Activated T-cell treated with anti-CD3 and anti-CD28 coated beads, Interleukin-2, amount 50 U/mL, for 72 hours (primary cell): ENCODE measurements around the gene TNFAIP2. TPM values are rescaled to one million over a fixed set of nuclear protein-coding genes. Genes with fewer than 3 reads are reported as not detected.
"Not testable (repeated sequence)": the region's sequence is repeated elsewhere in the genome, so short reads cannot be mapped to it uniquely, and the experiment has no call there.

Experiments used
- ATAC-seq, 2 donors: fragments of 150-1000 bp; cut with Tn5 transposase; replicated peaks in 1 of 2; 2 replicates each; pipeline ENCODE4 v1.10.0; 2021; ENCODE audit warnings: moderate library complexity in 2 of 2, mild to moderate bottlenecking in 1 of 2
- DNase-seq, 2 donors: peaks; one replicate each; pipeline ENCODE4 v3.0.0; 2021 to 2022; ENCODE audit warnings: mixed read lengths in 1 of 2
- H3K27ac Mint-ChIP-seq: one replicate; pipeline ENCODE4 v1.8.0; 2022; ENCODE audit warnings: mild to moderate bottlenecking, moderate library complexity, mixed read lengths
- H3K27me3 Mint-ChIP-seq: one replicate; pipeline ENCODE4 v1.8.0; 2022; ENCODE audit warnings: low read depth, mixed read lengths
- H3K36me3 Mint-ChIP-seq, 2 donors: one replicate each; pipeline ENCODE4 v1.8.0; 2022; ENCODE audit warnings: mixed read lengths in 2 of 2, mild to moderate bottlenecking in 1 of 2; ENCODE audit not compliant: insufficient read depth in 2 of 2
- H3K4me1 Mint-ChIP-seq: one replicate; pipeline ENCODE4 v1.8.0; 2022; ENCODE audit warnings: low read depth, mixed read lengths
- H3K4me3 Mint-ChIP-seq, 2 donors: one replicate each; pipeline ENCODE4 v1.8.0; 2022; ENCODE audit warnings: mild to moderate bottlenecking in 2 of 2, mixed read lengths in 2 of 2, moderate library complexity in 2 of 2
- H3K9me3 Mint-ChIP-seq, 2 donors: one replicate each; pipeline ENCODE4 v1.8.0; 2022; ENCODE audit warnings: mixed read lengths in 2 of 2
- total RNA-seq, 2 donors: library from RNA; stranded (reverse); gene quantifications; one replicate each; pipeline ENCODE4 v1.2.3, GENCODE V29; 2022

TNFAIP2 gene
- total RNA-seq, 2 donors from 2014 or later, result 8.8 to 12.2 TPM

DNA sequence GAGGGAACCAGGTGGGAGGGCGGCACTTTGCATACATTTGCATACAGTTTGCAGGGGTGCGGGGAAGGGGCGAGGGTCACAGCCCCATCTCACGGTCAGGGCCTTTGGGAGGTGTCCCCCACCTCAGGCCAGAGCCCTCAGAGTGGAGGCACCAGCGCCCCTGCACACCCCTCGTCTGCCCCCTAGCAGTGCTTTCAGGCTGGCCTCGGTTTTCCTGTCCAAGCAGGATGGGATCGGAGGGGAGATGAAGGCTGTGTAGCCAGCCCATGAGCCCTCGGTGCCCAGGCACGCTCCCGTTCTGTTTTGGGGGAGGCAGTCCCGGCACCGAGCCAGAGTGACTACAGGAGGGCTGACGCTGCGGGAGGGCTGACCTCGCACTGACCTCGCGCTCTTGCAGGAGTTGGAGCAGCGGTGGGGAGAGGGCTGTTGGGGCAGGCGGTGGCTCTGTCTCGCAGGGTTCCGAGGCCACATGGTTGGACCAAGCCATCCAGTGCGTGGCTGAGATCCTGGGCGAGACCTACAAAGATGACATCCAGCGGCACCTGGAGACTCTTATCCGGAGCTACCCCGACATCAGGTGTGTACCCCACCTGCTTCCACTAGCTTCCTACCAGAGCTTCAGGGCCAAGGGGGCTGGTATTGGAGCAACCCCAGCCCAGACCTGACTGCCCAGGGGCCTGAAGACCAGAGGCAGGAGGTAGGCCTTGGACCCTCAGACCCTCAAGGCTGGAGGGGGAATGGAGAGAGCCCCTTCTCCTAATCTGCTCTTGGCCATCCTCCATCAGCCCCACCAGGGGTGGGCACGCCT is 15.1 kb upstream of the TNFAIP2 start:
- Mint-ChIP-seq H3K27me3 (peaks cover 19% of the 10 kb centered on the region), H3K4me3 (no peak overlapping the region), H3K36me3 (no peaks in the 10 kb centered on the region), H3K4me1 (peaks cover 15% of the 10 kb centered on the region), H3K9me3 (no peaks in the 10 kb centered on the region), H3K27ac (no peak overlapping the region)
- no peak for ATAC-seq
- DNase-seq, result no peak

DNA sequence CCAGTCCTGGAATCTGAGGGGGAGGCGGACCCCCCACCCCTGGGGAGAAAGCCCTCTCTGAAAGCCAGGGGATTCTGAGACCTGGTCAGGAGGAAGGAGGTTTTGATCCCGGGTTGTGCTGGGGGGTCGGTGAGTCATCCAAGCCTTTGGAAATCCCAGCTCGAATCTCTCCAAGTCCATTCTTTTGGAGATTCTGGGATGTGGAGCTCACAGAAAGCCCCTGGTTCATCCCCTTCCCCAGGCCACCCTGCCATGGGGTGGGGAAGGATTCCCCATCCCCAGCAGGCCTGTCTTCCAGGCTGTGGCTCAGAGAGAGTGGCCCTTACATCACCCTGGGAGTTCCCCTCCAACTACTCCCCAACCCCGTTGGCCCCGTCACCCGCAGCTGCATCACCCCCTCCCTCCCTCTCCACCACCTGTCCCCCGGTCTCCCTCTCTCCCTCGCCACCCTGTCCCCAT is 14.5 kb upstream of the TNFAIP2 start:
- peak; percentile 69 to 73 for DNase-seq
- Mint-ChIP-seq H3K27me3 (peaks cover 14% of the 10 kb centered on the region), H3K4me1 (peaks cover 15% of the 10 kb centered on the region), H3K9me3 (no peaks in the 10 kb centered on the region), H3K36me3 (no peaks in the 10 kb centered on the region), H3K4me3 (peak overlapping the region in 1 of 2 donors; percentile 44), H3K27ac (no peak overlapping the region)
- ATAC-seq, result peak; percentile 68 to 78

DNA sequence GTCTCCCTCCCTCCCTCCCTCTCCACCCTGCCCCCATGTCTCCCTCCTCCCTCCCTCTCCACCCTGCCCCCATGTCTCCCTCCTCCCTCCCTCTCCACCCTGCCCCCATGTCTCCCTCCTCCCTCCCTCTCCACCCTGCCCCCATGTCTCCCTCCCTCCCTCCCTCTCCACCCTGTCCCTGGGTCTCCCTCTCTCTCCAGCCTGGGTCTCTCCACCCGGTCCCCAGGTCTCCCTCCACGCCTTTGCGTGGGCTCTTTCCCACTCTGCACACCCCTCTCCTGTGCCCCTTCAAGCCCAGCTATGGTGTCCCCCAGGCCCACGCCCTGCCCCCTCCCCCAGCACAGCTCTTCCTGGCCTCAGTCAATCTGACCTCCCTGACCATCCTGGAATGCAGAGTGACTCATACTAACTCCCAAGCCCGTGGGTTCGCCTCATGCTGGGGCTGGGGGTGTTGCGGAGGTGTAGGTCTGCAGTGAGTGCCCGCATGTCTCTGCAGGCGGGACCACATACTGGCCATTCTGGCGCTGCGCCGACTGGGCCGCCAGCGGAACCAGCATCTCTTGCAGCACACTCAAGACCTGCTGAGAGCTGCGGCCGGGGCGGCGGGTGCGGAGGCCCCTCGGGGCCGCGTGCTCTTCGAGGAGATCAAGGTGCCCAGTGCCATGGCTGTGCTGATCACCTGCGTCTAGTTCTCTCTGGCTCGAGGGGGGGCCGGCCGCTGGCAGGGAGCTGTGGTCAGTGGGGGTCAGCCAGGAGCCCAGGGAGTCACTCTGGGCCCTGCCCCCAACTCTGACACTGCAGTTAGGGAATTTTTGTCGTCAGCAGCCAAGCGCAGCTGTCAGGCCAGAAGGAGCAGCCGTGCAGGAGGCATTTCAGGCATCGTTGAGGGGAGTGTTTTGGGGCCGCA is 13.5 kb upstream of the TNFAIP2 start:
- DNase-seq, result no peak
- Mint-ChIP-seq H3K9me3 (no peaks in the 10 kb centered on the region), H3K27ac (no peak overlapping the region), H3K27me3 (peaks cover 12% of the 10 kb centered on the region), H3K4me1 (peaks cover 19% of the 10 kb centered on the region), H3K36me3 (no peaks in the 10 kb centered on the region), H3K4me3 (no peak overlapping the region)
- no peak for ATAC-seq

DNA sequence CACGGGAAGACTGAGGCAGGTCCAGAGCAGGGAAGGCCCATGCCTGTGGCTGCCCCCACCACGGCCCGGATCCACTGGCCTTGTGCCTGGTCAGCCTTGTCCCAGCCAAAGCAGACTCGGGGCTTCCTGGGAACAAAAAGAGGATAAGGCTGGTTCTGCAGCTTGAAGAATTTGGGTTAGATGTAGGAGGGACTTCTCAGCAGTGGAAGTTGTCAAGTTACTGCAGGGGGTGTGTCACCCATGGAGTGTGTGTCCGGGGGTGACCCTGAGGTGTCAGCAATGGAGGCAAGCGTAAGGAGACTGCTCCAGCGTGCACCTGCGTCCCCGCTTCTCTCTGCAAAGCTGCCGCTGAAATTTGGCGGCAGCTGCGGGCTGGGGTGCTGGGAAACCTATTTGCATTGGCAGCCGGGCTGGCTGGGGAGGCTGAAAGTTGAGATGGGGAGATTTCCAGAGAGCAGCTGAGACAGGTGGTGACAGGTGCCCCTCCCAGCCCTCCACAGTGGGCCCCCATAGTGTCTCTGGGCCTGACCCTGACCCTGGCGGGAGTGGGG is 12.5 kb upstream of the TNFAIP2 start:
- Mint-ChIP-seq H3K36me3 (no peaks in the 10 kb centered on the region), H3K27me3 (peaks cover 2% of the 10 kb centered on the region), H3K27ac (peak overlapping the region; percentile 63), H3K4me3 (no peak overlapping the region), H3K9me3 (no peaks in the 10 kb centered on the region), H3K4me1 (peaks cover 14% of the 10 kb centered on the region)
- ATAC-seq (no peak), DNase-seq (no peak)

DNA sequence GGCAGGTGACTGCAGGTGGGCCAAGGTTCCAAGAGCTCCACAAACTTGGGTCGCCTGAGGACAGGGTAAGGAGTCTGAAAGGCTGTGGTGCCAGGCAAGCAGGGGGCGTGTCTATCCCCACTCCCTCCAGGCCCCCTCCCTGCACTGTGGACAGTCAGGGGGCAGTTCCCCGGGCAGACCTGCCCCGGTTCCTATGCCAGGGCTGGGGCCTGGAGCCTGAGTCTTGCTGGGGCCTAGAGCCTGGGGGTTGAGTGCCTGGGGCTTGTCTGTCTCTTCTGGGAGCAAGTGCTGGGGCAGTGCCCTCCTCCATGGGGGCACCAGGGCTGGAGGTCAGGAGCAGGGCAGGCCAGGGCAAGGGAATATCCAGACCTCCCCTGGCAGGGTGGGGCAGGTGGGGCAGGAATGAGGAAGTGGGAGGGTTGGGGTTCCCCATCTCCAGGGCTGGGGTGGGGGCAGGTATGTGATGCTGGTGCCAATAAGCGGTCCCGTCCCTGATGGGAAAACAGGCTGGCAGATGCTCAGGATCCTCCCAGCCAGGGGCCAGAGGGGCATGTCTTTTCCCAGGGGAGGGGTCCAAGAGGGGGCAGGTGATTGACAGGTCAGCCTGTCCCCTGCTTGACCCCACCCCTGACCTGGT is 11.9 kb upstream of the TNFAIP2 start:
- Mint-ChIP-seq H3K4me3 (no peak overlapping the region), H3K9me3 (no peaks in the 10 kb centered on the region), H3K4me1 (peaks cover 14% of the 10 kb centered on the region), H3K27me3 (no peaks in the 10 kb centered on the region), H3K36me3 (no peaks in the 10 kb centered on the region), H3K27ac (no peak overlapping the region)
- no peak for DNase-seq
- ATAC-seq, result no peak

DNA sequence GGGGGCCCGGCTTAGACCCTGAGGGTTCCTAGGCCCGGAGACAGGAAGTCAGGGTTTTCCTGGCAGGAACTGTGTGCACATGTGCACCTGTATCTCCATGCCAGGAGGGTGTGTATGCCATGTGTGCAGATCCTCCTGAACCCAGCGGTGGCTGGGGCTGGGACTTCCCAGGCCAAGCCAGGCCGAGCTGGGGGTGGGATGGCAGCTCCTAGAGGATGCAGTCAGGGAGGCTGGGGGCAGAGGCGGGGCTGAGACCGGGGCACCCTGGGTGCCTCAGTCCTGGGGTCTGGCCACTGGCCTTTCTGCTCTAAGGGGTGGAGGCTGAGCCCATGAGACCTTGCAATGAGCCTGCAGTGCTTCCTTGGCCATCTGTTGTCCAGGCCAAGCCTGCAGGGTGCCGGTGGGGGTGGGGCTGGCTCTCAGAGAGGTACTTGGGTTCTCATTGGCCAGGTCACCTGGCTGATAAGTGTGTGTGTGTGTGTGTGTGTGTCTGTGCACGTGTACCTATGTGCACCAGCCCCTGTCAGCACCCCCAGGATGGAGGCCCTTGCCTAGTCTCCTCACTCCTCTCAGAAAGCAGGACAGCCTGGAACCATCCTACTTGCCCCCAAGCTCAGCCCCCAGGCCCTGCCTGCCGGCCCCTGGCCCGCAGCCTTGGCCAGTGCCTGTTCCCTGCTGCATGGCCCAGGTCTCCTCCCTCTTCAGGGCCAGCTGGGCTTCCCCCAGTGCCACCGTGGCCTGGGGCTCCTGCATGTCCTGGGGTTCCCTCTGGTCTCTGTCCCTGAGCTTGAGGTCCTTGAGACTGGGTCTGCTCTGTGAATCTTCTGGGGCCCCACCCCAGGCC is 10.6 kb upstream of the TNFAIP2 start:
- H3K4me3 Mint-ChIP-seq, result no peak overlapping the region
- no peaks in the 10 kb centered on the region for H3K27me3 Mint-ChIP-seq
- H3K27ac Mint-ChIP-seq, result no peak overlapping the region
- no peaks in the 10 kb centered on the region for H3K9me3 Mint-ChIP-seq
- DNase-seq, result no peak
- no peaks in the 10 kb centered on the region for H3K36me3 Mint-ChIP-seq
- no peak for ATAC-seq
- H3K4me1 Mint-ChIP-seq, result peaks cover 14% of the 10 kb centered on the region

DNA sequence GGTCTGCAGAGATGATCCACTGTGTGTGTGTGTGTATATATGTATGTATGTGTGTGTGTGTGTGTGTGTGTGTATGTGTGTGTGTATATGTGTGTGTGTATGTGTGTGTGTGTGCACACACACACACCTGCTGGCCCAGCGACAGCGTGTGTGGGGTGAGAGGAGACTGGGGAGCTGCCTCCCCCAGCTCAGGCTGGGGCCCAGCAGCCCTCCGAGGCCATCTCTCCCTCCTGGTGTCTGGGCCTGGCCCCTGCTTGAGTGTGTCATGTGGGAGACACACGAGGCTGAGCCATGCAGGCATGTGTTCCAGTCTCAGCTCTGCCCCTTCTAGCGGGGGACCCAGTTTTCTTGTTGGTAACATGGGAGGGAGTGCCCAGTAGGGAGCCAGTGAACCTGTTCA is 10.0 kb upstream of the TNFAIP2 start:
- H3K4me3 Mint-ChIP-seq, result no peak overlapping the region
- DNase-seq (no peak), ATAC-seq (no peak)
- H3K9me3 Mint-ChIP-seq, result no peaks in the 10 kb centered on the region
- peaks cover 14% of the 10 kb centered on the region for H3K4me1 Mint-ChIP-seq
- no peaks in the 10 kb centered on the region for H3K27me3 Mint-ChIP-seq
- H3K27ac Mint-ChIP-seq, result no peak overlapping the region
- no peaks in the 10 kb centered on the region for H3K36me3 Mint-ChIP-seq

DNA sequence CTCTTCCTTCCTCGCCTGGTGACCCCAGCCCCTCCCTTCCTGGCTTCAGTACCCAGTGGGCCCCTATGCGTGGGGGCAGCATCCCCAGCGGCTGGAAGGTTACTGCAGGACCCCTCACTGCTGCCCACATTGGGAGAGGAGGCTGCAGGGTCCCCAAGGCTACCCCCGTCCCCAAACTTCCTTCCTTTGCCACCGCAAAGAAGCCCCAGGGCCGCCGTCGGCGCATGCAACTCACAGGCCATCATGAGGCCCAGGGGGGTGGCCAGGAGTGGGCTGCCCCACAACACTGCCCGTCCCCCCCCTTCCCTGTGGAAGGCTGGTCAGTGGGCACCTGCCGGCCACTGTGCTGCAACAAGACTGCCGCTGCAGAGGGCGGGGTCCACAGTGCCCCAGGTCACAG is 9.5 kb upstream of the TNFAIP2 start:
- H3K27me3 Mint-ChIP-seq, result no peaks in the 10 kb centered on the region
- no peak overlapping the region for H3K4me3 Mint-ChIP-seq
- ATAC-seq (no peak), DNase-seq (no peak)
- H3K27ac Mint-ChIP-seq, result no peak overlapping the region
- H3K4me1 Mint-ChIP-seq, result peaks cover 12% of the 10 kb centered on the region
- H3K36me3 Mint-ChIP-seq, result no peaks in the 10 kb centered on the region
- H3K9me3 Mint-ChIP-seq, result no peaks in the 10 kb centered on the region

DNA sequence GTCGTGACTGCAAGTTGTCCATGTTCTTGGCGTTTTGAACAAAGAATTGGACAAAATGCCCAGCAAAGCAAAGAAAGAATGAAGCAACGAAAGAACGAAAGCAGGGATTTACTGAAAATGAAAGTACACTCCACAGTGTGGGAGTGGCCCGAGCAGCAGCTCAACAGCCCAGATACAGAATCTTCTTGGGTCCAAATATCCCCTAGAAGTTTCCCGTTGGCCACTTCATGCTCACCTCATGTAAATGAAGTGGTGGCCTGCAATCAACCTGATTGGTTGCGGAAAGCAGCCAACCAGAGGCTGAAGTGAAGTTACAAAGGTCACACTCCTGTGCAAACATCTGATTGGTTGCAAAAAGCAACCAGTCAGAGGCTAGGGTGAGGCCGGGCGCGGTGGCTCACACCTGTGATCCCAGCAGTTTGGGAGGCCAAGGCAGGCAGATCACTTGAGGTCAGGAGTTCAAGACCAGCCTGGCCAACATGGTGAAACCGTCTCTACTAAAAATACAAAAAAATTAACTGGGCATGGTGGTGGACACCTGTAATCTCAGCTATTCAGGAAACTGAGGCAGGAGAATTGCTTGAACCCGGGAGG is 8.1 kb upstream of the TNFAIP2 start:
- DNase-seq (peak in 1 of 2 donors; percentile 23), ATAC-seq (peak; percentile 51 to 53)
- not testable (repeated sequence) for H3K36me3 Mint-ChIP-seq, H3K4me1 Mint-ChIP-seq, H3K9me3 Mint-ChIP-seq, H3K27me3 Mint-ChIP-seq
- peak overlapping the region in 1 of 2 donors; percentile 75 for H3K4me3 Mint-ChIP-seq
- peak overlapping the region; percentile 73 for H3K27ac Mint-ChIP-seq

DNA sequence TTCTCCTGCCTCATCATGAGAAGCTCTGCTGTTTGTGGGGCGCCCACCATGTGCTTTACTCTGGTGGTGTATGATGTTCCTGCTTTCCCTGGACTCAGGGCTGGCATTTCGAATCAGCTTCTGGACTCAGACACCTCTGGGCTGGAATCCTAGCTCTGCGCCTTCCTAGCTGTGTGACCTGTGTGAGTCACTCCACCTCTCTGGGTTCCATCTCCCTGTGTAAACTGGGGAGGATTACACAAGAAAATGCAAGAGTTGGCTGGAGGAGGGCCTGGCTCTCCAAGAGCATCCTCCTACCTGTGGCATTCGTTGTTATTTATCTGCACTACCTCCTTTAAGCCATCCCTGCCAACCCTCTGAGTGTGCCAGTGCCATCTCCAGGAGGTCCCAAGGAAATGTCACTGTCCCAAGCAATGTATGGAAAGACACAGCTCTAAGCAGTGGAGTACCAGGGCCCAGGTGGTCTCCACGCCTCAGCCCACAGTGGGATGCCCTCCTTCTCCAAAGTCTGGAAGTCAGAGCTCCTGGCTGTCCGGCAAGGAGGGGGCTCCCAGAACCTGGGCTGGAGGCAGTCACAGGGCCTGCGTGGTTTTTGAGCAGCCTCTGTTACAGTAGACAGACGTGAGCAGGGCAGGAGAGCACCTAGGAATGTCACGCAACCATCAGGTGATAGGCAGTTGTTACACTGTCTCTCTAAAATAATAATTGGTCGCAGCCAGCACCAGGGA is 7.3 kb upstream of the TNFAIP2 start:
- DNase-seq (no peak), ATAC-seq (no peak)
- Mint-ChIP-seq H3K27ac (no peak overlapping the region), H3K27me3 (peaks cover 13% of the 10 kb centered on the region), H3K4me3 (no peak overlapping the region), H3K4me1 (peaks cover 10% of the 10 kb centered on the region), H3K9me3 (no peaks in the 10 kb centered on the region), H3K36me3 (no peaks in the 10 kb centered on the region)

DNA sequence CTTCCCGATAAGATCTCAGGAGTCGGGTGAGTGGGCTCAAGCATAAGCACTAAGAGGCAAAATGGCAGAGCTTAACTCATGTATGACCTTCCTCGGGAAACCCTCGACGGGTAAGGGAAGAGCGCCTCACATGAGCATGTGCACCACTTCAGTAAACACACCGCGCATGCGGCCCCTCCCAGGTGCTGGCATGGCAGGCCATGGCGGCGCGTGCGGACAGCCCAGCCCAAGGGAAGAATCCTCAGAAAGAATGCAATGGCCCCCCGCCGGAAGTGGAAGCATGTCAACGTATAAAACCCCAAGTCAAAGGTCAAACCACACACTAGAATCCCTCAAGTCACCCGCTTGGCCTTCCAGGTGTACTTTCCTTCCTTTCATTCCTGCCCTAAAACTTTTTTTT is 6.6 kb upstream of the TNFAIP2 start:
- ATAC-seq (no peak), DNase-seq (no peak)
- Mint-ChIP-seq H3K4me1 (peaks cover 10% of the 10 kb centered on the region), H3K36me3 (no peaks in the 10 kb centered on the region), H3K27ac (no peak overlapping the region), H3K4me3 (no peak overlapping the region), H3K27me3 (peaks cover 20% of the 10 kb centered on the region), H3K9me3 (no peaks in the 10 kb centered on the region)
